IMR-90 (cell line): Measurements from ENCODE around the gene SHC2. TPM values are rescaled to one million over a fixed set of nuclear protein-coding genes. Genes with fewer than 3 reads are reported as not detected.

Experiments
- ATAC-seq: fragments of 200-7000 bp; cut with Tn5 transposase; 2 replicates; pipeline ENCODE4 v1.9.1; 2020; ENCODE audit warnings: low read depth, mild to moderate bottlenecking, moderate library complexity
- BruUV-seq: library from RNA; stranded (reverse); fragments of 400-500 nt; replicated peaks from 2 replicates; lab custom pipeline; 2021; lab: Mats Ljungman, UMichigan
- CTCF ChIA-PET: fragments of 300-600 bp; formaldehyde crosslinking; extraction: SDS; loops from one replicate; lab custom pipeline; 2021; ENCODE audit warnings: antibody characterized with exemption; lab: Yijun Ruan, JAX
- POLR2A ChIA-PET: fragments of 300-600 bp; sonication (Branson Sonifier 250); formaldehyde crosslinking; loops from one replicate; lab custom pipeline; 2022; ENCODE audit warnings: antibody characterized with exemption; ENCODE audit not compliant: unreplicated experiment; lab: Charles Lee
- DNase-seq: peaks from one replicate; pipeline ENCODE4 v3.0.0; 2013
- H2AFZ ChIP-seq: replicated peaks from 2 replicates; pipeline ENCODE3; 2013; ENCODE audit warnings: low read length, mild to moderate bottlenecking; ENCODE audit not compliant: poor library complexity
- H2AK5ac ChIP-seq: 2 replicates; pipeline ENCODE4 v1.6.1; 2013; ENCODE audit warnings: low read depth, low read length, inconsistent platforms
- H2AK9ac ChIP-seq: replicated peaks from 2 replicates; pipeline ENCODE3; 2013; ENCODE audit warnings: mild to moderate bottlenecking, low read depth, low read length, moderate library complexity; ENCODE audit not compliant: poor library complexity
- H2BK120ac ChIP-seq: 2 replicates; pipeline ENCODE4 v1.6.1; 2013; ENCODE audit warnings: low read depth, low read length, inconsistent platforms
- H2BK15ac ChIP-seq: 3 replicates; pipeline ENCODE4 v1.6.1; 2013; ENCODE audit warnings: low read depth, low read length, inconsistent platforms
- H2BK20ac ChIP-seq: 2 replicates; pipeline ENCODE4 v1.6.1; 2013; ENCODE audit warnings: low read depth, mild to moderate bottlenecking, inconsistent platforms, low read length, moderate library complexity
- H2BK5ac ChIP-seq: 2 replicates; pipeline ENCODE4 v1.6.1; 2013; ENCODE audit warnings: mild to moderate bottlenecking, low read depth, low read length, inconsistent platforms; ENCODE audit not compliant: poor library complexity, severe bottlenecking
- H3K14ac ChIP-seq: replicated peaks from 2 replicates; pipeline ENCODE4 v1.6.1; 2013; ENCODE audit warnings: low read depth, low read length, inconsistent platforms
- H3K18ac ChIP-seq: 2 replicates; pipeline ENCODE4 v1.6.1; 2013; ENCODE audit warnings: low read depth, low read length, control low read depth
- H3K23ac ChIP-seq: 2 replicates; pipeline ENCODE4 v1.6.1; 2013; ENCODE audit warnings: low read depth, low read length, inconsistent platforms
- H3K27ac ChIP-seq: 2 replicates; pipeline ENCODE4 v1.5.1; 2013; ENCODE audit warnings: mild to moderate bottlenecking, control low read depth, low read length; ENCODE audit not compliant: insufficient read depth
- H3K27me3 ChIP-seq: 2 replicates; pipeline ENCODE4 v1.6.1; 2013; ENCODE audit warnings: low read length; ENCODE audit not compliant: control insufficient read depth, insufficient read depth
- H3K36me3 ChIP-seq: 2 replicates; pipeline ENCODE4 v1.6.1; 2013; ENCODE audit warnings: low read length, mixed read lengths; ENCODE audit not compliant: control insufficient read depth, insufficient read depth
- H3K4ac ChIP-seq: 2 replicates; pipeline ENCODE4 v1.6.1; 2013; ENCODE audit warnings: low read depth, low read length, inconsistent platforms
- H3K4me1 ChIP-seq: 2 replicates; pipeline ENCODE4 v1.6.1; 2013; ENCODE audit warnings: low read length, mixed read lengths; ENCODE audit not compliant: control insufficient read depth, insufficient read depth
- H3K4me2 ChIP-seq: 2 replicates; pipeline ENCODE4 v1.6.1; 2013; ENCODE audit warnings: low read depth, mild to moderate bottlenecking, control low read depth, low read length, moderate library complexity
- H3K4me3 ChIP-seq: 2 replicates; pipeline ENCODE4 v1.5.1; 2013; ENCODE audit warnings: low read depth, mild to moderate bottlenecking, control low read depth, low read length, moderate library complexity; ENCODE audit not compliant: insufficient read depth
- H3K56ac ChIP-seq: 2 replicates; pipeline ENCODE4 v1.6.1; 2013; ENCODE audit warnings: low read length, inconsistent platforms; ENCODE audit not compliant: insufficient read depth; ENCODE audit errors: extremely low read depth
- H3K79me1 ChIP-seq, 2 experiments: 2 replicates each; pipeline ENCODE4 v1.6.1; 2013; ENCODE audit warnings: low read length in 2 of 2, inconsistent platforms in 1 of 2, low read depth in 1 of 2
- H3K9ac ChIP-seq: 2 replicates; pipeline ENCODE4 v1.6.1; 2013; ENCODE audit warnings: low read depth, low read length, control low read depth
- H3K9me1 ChIP-seq: 2 replicates; pipeline ENCODE4 v1.6.1; 2013; ENCODE audit warnings: low read length, inconsistent platforms; ENCODE audit not compliant: insufficient read depth
- H3K9me3 ChIP-seq: 2 replicates; pipeline ENCODE4 v1.6.1; 2013; ENCODE audit warnings: low read length; ENCODE audit not compliant: control insufficient read depth, insufficient read depth
- H4K20me1 ChIP-seq: 2 replicates; pipeline ENCODE4 v1.6.1; 2013; ENCODE audit warnings: low read length, inconsistent platforms; ENCODE audit not compliant: insufficient read depth
- H4K5ac ChIP-seq: 2 replicates; pipeline ENCODE4 v1.6.1; 2013; ENCODE audit warnings: mild to moderate bottlenecking, low read depth, low read length, control low read depth
- H4K8ac ChIP-seq, 2 experiments: 2 replicates each; pipeline ENCODE4 v1.6.1; 2013; ENCODE audit warnings: low read depth in 2 of 2, low read length in 2 of 2, control low read depth in 1 of 2, inconsistent platforms in 1 of 2
- H4K91ac ChIP-seq: 2 replicates; pipeline ENCODE4 v1.6.1; 2013; ENCODE audit warnings: low read depth, low read length, inconsistent platforms; ENCODE audit not compliant: insufficient read depth
- CHD1 ChIP-seq: IDR thresholded peaks from 2 replicates; pipeline ENCODE4 v1.6.1; 2012; ENCODE audit warnings: low read depth, low read length, improper control_type of control experiment
- CTCF ChIP-seq: conservative IDR thresholded peaks from 2 replicates; pipeline ENCODE4 v1.5.1; 2012; ENCODE audit warnings: mild to moderate bottlenecking, low read depth, low read length, improper control_type of control experiment
- ELK1 ChIP-seq: fragments of 150-350 bp; IDR thresholded peaks from 2 replicates; pipeline ENCODE4 v1.6.1; 2016; ENCODE audit warnings: low read depth, mild to moderate bottlenecking, low read length, moderate library complexity, borderline replicate concordance
- RAD21 ChIP-seq: IDR thresholded peaks from 2 replicates; pipeline ENCODE4 v1.6.1; 2012; ENCODE audit warnings: low read length, improper control_type of control experiment
- WGBS, 2 experiments: methylation state at CpG; one replicate each; pipeline versions ENCODE4 v1.1.5 to v1.1.7; 2013; ENCODE audit warnings: missing lambda C conversion rate in 2 of 2; ENCODE audit not compliant: insufficient read length in 1 of 2; ENCODE audit errors: extremely low coverage in 2 of 2; 5-methylcytosine and 5-hydroxymethylcytosine counted together
- dilution Hi-C: fragments of 300-500 bp; cut with HindIII; formaldehyde crosslinking; loops from one replicate; pipeline ENCODE4 v1.14.3; 2018; ENCODE audit warnings: low sequenced_read_pairs; ENCODE audit not compliant: unreplicated experiment
- in situ Hi-C: fragments of 300-500 bp; cut with MboI; formaldehyde crosslinking; loops from 3 replicates; pipeline ENCODE4 v1.14.3; 2019; ENCODE audit warnings: low sequenced_read_pairs, inconsistent platforms, mixed read lengths
- intact Hi-C: fragments of 100-400 bp; cut with micrococcal nuclease; formaldehyde crosslinking; loops from 2 replicates; pipeline ENCODE4 v1.10.0; 2022
- polyA plus RNA-seq, 3 experiments: library from polyadenylated mRNA; depleted of rRNA; stranded (reverse); fragments of >200 nt; gene quantifications; 2 replicates each; pipeline ENCODE4 v1.2.3, GENCODE V29; 2012; ENCODE audit warnings: low replicate concordance in 1 of 3
- total RNA-seq: library from RNA; depleted of rRNA; stranded (reverse); fragments of >200 nt; gene quantifications from 2 replicates; pipeline ENCODE4 v1.2.3, GENCODE V29; 2012

SHC2 gene
- total and polyA plus RNA-seq, 2 of the 4 experiments (the other 2 are of a cell fraction) = 0.68 TPM; not detected in 1

DNA sequence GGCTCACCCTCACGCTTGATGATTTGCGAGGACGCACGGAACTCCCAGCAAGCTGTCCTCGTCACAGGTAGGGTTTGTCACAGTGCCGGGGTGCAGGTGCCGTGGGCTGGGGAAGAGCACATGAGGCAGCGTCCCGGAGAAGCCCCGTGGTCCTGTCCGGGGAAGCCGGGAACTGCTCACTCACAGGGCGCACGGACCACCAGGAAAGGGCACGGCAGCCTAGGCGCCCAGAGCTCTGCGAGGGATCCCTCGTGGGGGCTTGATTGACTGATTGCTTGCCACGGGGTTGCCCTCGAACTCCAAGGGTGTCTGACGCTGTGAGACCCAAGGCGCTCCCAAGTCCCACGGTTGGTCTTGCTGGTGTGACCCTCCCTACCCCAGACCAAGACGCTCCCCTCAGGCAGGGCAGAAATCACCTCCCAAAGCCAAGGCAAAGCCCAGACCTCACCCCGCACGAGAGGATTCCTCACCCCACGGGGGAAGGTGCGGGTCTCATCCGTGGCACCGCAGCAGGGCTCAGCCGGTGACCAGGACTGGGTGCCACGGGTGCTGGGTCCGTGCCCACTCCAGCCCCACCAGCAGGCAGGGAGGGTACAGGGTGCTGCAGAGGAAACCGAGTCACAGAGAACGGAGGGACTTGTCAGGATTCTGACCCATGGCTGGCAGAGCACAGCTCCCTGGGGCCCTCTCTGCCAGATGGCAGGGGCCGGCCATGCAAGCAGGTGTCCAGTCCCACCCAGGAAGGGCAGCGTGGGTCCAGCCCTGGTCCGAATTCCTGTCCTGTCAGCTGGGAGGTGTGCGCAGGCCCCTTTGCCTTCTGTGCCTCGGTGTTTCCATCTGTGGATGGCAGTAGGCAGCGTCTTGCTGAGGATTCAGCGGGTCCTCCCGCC, 59.6 kb downstream of the SHC2 start:
- Histone ChIP-seq H3K27ac (no peak overlapping the region), H2BK20ac (no peak overlapping the region), H3K79me1 (no peaks in the 10 kb centered on the region), H3K4ac (no peak overlapping the region), H3K14ac (no peak overlapping the region), H4K20me1 (peaks cover 5% of the 10 kb centered on the region; the same call in 1 of the 2 replicates), H3K9me1 (no peaks in the 10 kb centered on the region), H2BK15ac (no peak overlapping the region), H3K27me3 (peaks cover 6% of the 10 kb centered on the region; the same call in 1 of the 2 replicates), H3K4me2 (no peak overlapping the region), H3K18ac (no peak overlapping the region), H3K4me3 (no peak overlapping the region), H2AK9ac (no peak overlapping the region), H3K23ac (no peak overlapping the region), H4K91ac (no peak overlapping the region), H3K36me3 (no peaks in the 10 kb centered on the region), H4K5ac (no peak overlapping the region), H3K4me1 (no peaks in the 10 kb centered on the region), H3K9me3 (no peaks in the 10 kb centered on the region; the same call in 1 of the 2 replicates), H2BK5ac (no peak overlapping the region), H3K9ac (no peak overlapping the region), H4K8ac (no peak overlapping the region), H2AFZ (peak overlapping the region; percentile 70), H3K56ac (no peak overlapping the region), H2BK120ac (no peak overlapping the region), H2AK5ac (no peak overlapping the region)
- ATAC-seq (no peak), DNase-seq (no peak)
- dilution Hi-C loops = no loop called here
- 86% methylated on average over 15 of the region's 43 CpGs; no CpG with 5 or more reads in 1 of the 2 experiments for WGBS, 2 experiments
- POLR2A ChIA-PET = no interaction called here
- in situ Hi-C loops = no loop called here
- CTCF ChIA-PET = no interaction called here
- BruUV-seq = no TSS peak
- TF ChIP-seq CTCF (no peak), ELK1 (no peak), RAD21 (no peak), CHD1 (no peak)
- intact Hi-C loops = no loop called here
